Measurements from ENCODE around the gene PREX1.

DNA sequence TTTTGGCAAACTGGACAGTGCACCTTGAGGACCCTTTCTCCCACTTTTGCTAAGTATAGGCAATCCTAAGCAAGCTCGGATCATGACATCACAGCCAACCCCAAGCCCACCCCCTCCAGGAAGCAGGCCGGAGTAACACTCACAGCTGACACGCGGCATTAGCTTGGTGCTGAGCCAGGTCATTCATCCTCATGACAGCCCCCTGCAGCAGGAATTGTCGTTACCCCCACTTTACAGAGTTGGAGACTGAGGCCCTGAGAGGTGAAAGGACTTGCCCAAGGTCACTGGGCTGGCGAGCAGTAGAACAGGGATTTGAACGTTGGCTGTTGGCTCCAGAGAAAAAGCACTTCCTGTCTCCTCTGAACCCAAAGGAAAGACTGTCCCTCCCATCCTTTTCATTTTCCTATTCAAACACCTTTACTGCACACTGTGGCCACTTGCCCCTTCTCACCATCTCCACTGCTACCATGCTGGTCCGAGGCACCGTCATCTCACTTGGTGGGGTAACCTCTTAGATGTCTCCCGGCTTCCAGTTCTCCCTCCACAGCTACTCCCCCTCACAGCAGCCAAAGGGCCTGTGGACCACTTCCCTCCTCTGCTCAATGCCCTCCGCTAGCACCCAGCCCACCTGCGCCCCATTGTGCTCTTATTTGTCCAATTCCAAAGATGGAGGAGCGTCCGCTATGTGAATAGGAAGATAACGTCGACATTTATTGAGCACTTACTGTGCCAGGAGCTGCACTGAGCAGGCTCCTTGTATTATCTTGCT lies 84.7 kb downstream of the PREX1 start:
- TF ChIP-seq, protein P1, sequence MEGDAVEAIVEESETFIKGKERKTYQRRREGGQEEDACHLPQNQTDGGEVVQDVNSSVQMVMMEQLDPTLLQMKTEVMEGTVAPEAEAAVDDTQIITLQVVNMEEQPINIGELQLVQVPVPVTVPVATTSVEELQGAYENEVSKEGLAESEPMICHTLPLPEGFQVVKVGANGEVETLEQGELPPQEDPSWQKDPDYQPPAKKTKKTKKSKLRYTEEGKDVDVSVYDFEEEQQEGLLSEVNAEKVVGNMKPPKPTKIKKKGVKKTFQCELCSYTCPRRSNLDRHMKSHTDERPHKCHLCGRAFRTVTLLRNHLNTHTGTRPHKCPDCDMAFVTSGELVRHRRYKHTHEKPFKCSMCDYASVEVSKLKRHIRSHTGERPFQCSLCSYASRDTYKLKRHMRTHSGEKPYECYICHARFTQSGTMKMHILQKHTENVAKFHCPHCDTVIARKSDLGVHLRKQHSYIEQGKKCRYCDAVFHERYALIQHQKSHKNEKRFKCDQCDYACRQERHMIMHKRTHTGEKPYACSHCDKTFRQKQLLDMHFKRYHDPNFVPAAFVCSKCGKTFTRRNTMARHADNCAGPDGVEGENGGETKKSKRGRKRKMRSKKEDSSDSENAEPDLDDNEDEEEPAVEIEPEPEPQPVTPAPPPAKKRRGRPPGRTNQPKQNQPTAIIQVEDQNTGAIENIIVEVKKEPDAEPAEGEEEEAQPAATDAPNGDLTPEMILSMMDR (conservative IDR thresholded peaks at IDR 0.05 in 1 of 2, IDR thresholded peaks at IDR 0.05 in 1 of 2; ENCODE audit: low read depth in 1 of 2, low read length in 2 of 2), result no peak
- no peak for TF ChIP-seq EZH2 (IDR thresholded peaks at IDR 0.05; ENCODE audit: low read length, missing control alignments)

Measured in fibroblast of lung (primary cell).